GM12875 (cell line): ENCODE results near the gene APBA2.

Source experiments
- H3K4me3 ChIP-seq: one replicate; pipeline ENCODE4 v1.5.1; 2011; ENCODE audit warnings: low read depth, low read length, control low read depth
- CTCF ChIP-seq: IDR thresholded peaks from 2 replicates; pipeline ENCODE4 v1.5.1; 2011; ENCODE audit warnings: low read depth, mild to moderate bottlenecking, control low read depth, inconsistent platforms, low read length, moderate library complexity, borderline replicate concordance; ENCODE audit not compliant: insufficient read depth

Gene APBA2

GRCh38 chr15:29121369-29121656, 235.5 kb downstream of the APBA2 start:
- no peak for TF ChIP-seq CTCF
- no peak overlapping the region for H3K4me3 ChIP-seq

- TF ChIP-seq CTCF, result no peak
Measured at GRCh38 chr15:29121907-29122306, 236.1 kb downstream of the APBA2 start.

GRCh38 chr15:29122506-29122905, 236.7 kb downstream of the APBA2 start:
- TF ChIP-seq CTCF, result no peak
- no peak overlapping the region for H3K4me3 ChIP-seq

More at GRCh38 chr15:29121907-29122306, 236.1 kb downstream of the APBA2 start:
- H3K4me3 ChIP-seq, result no peak overlapping the region

GRCh38 chr15:29123171-29123570, 237.4 kb downstream of the APBA2 start:
- H3K4me3 ChIP-seq, result no peak overlapping the region
- no peak for TF ChIP-seq CTCF

GRCh38 chr15:29123991-29124390, 238.2 kb downstream of the APBA2 start:
- no peak for TF ChIP-seq CTCF
- no peak overlapping the region for H3K4me3 ChIP-seq

- no peak overlapping the region for H3K4me3 ChIP-seq
- TF ChIP-seq CTCF, result no peak
Measured at GRCh38 chr15:29124581-29125381, 239.0 kb downstream of the APBA2 start.
